HG03521 (cell line): Measurements from ENCODE around the gene ASCL2.

ENCODE experiments used
- ATAC-seq: cut with Tn5 transposase; IDR thresholded peaks from one replicate; pipeline ENCODE4 v1.9.1; 2021; ENCODE audit warnings: mild to moderate bottlenecking, moderate library complexity; ENCODE audit not compliant: unreplicated experiment

ASCL2 gene

DNA sequence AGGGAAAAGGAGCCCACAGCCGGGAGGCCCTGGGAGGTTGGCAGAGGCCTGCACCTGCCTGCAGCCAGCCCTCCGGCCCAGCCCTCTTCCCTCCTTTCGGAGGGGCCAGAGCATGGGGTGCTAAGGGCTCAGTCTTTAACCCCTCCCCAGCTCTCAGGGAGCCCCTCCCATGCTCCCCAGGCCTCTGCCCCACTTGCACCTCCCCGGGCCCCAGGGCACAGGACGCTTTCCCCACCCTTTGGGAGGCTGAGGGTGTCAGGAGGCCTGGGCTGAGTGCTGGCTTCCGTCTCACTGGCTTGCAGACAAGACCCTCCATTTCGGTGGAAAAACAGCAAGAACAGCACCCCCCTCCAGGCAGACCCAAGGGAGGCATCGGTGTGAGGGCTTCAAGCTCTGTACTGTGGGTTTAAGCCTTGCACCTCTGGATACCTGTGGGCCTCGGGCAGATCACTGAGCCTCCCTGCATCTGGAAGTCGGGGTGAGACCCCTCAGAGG lies 7.3 kb downstream of the ASCL2 start:
- ATAC-seq = no peak

DNA sequence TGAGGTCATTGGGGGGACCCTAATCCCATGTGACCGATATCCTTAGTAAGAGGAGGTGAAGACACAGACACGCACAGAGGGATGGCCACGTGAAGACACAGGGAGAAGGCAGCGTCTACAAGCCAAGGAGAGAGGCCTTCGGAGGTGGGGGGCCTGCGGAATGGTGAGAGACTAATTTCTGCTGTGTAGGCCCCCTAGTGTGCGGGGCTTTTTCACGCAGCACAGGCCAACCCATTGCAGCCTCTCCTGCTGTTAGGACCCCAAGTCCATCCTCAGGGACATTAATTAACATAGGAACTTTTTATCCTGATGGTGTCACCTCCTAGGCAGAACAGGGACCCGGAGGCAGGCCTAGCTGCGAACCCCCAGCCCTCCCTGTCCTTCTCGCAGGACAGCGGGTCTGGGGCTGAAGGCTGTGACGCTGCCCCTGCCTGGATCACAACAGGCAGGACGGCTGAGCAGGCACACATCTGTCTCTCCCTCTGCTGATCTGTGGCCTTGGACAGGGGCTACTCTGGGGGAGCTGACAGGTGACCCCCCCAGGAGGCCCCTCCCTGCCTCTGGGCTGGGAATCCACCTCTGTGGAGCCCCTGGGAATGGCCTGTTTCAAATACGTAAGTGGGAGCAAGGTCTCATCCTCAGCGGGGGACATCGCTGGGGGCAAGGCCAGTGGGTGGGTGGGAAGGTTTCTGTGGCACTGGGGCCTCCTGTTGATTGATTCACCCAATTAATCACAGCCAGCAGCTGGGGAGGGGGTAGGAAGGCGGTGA lies 7.9 kb downstream of the ASCL2 start:
- ATAC-seq = no peak

GRCh38 chr11:2261436-2262230 lies 8.8 kb downstream of the ASCL2 start:
- no peak for ATAC-seq

DNA sequence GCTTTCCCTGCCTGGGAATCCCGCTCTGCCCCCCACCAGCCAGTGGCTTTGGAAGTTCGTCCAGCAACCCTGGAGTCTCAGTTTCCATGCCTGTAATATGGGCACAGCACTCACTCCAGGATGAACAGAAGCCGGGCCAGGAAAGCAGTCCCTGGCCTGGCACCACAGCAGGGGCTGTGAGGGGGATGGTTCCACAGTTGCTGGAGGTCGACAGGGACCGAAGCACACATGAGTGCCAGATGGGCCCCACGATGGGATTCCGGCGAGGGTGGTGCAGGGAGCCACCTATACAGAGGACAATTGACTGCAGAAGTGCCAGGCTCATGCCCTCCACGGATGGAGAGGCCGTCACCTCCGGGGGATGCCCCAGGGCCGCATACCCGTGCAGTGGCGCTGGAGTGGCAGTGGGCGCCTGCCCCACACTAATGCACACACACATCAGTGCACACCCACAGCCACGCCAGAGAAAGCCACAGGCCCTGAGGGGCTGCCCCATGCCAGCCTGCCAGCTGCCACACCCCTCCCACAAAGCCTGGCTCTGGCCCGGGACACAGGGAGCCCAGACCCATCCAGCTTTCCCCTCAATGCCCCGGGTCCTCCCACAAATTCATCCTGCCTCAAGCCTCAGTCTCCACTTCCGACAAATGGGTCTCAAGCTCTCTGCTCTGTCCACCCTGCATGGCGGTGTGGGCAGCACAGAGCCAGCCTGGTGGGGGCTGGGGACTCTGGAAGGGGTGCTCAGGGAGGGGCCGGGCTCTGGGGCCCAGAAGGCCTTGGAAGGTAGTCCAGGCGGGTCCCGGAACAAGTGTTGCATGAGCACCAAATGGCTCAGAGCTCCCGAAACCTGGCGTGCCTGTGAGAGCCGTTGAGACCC lies 9.7 kb downstream of the ASCL2 start:
- ATAC-seq = no peak

DNA sequence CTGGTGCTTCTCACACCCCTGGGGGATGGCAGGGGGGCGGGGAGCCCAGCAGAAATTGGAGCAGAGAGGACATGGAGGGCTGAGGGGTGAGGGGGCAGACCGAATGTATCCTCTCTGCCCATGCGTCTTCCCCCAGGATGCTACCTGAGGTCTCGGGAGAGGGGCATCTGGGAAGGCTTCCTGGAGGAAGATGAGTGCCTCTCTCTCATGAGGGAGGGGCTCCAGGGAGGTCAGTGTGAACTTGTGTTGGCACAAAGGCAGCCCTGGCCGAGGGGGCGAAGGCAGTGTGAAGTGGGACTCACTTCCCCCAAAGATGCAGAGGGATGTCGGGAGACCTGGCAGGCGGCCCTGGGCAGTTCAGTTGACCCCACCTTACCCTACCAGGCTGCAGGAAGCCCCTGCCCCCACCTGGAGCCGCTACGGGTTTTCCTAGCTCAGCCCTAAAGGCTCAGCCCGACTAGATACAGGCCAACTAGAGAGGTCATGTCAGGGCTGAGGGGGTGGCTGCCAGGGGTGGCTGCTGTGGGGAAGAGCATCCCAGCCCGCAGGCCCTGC lies 10.4 kb downstream of the ASCL2 start:
- no peak for ATAC-seq

GRCh38 chr11:2259466-2259830 lies 10.9 kb downstream of the ASCL2 start:
- ATAC-seq = no peak

DNA sequence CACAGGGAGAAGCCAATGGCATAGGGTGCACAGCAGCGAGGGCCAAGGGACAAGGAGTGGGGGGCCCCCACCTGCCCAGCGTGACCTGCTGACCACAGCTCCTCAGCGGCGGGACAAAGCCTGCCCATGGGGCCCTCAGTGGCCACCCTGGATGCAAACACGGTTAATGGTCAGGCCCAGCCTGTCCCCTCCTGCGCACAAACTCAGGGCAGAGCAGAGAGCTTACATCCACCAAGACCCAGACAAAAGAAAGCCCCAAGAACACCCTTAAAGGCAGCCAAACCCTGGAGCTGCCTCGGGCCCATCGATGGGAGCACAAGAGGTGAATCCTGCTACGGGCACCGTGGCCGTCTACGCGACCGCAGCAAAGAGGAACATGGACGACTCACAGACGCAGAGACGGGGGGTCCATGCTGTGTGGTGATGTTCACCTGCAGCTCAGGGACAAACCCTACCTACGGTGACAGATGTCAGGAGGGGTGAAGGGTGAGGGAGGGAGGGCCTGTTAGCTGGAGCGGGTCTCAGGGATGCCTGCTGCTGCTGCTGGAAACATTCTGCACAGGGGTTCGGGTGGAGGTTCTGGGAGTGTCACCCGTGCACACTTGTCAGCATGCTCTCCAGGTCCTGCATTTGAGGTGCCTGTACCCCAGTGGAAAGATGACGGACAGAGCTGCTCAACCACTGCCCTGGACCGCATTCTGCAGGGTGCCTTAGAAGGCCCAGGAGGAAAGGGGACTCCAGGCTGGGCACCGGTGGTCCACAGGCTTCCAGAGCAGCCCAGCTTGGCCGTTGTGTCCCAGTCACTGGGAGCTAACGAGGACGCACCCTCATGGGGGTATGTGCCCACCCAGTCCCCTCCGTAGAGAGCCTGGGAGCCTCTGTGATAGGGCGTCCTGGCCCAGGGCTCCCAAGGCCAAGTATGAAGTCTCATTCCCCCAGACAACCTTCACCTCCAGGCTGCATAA lies 11.6 kb downstream of the ASCL2 start:
- no peak for ATAC-seq

GRCh38 chr11:2256951-2257700 lies 13.3 kb downstream of the ASCL2 start:
- ATAC-seq = no peak

DNA sequence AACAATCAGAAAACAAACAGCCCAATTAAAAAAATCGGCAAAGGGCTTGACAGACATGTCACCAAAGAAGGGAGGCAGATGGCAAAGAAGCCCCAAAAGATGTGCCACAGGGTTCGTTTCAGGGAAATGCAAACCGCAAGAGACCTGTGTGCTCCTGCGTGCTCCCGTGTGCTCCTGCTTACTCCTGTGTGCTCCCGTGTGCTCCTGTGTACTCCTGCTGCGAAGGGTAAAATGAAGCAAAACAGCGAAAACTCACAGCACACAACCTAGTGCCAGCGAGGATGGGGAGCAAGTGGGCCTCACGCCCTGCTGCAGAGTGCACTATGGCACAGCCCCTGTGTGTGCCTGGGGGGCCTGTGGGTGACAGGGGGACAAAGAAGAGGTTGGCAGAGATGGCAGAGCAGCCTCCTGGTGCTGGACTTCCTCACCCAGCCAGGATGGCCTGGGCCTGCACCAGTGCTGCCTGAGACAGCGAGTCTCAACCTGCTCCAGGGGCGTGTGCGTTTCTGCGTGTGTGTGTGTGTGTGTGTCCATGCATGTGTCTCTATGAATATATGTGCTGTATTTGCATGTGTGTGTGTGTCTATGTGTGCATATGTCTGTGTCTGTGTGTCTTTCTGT lies 14.0 kb downstream of the ASCL2 start:
- no peak for ATAC-seq

DNA sequence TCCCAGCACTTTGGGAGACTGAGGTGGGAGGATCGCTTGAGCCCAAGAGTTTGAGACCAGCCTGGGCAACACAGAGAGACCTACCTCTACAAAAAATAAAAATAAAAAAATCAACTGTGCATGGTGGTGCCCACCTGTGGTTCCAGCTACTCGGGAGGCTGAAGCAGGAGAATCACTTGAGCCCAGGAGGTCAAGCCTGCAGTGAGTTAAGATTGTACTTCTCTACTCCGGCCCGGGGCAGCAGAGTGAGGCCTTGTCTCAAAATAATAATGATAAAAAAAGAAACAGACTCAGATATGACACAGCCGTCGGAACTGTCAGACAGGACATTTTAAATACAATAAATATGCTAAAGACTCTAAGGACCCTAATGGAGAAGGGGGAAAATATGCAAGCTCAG lies 18.4 kb downstream of the ASCL2 start:
- no peak for ATAC-seq

DNA sequence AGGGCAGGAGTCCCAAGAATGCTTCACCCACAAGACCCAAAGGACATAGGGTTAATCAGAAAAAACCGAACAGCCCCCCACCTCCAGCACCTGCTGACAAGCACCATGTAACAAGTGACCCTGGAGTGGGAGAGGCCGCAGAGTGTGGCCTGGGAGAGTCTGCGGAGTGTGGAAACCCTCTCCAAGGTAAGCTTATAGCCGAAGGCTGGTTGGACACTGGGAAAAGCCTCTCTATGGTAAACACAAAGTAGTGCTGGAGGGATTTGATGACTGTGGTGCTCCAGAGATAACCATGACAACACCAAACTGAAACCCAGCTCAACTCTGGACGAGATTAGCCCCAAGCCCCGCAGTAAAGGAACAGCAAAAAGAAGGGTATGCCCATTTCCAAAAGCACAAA lies 19.2 kb downstream of the ASCL2 start:
- ATAC-seq = no peak

DNA sequence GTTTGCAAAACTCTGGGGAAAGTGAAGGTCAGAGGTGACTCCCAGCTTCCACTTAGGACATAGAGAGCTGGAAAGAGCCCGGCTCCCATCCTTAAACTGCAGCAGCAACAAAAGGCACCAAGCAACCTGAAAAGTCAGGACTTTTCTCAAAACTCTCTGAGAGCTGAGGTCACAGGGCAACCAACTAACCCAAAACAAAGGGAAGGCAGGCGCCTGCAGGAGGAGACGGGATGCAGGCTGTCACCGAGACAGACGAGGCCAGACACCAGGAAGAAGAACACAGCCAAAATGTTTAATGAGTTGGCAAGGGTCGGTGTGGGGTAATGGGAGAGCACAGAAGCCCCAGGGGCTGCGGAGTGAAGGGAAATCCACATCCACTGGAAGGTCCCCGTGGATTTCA lies 19.9 kb downstream of the ASCL2 start:
- ATAC-seq = no peak

- no peak for ATAC-seq
Measured at GRCh38 chr11:2250041-2250440, 20.3 kb downstream of the ASCL2 start.

DNA sequence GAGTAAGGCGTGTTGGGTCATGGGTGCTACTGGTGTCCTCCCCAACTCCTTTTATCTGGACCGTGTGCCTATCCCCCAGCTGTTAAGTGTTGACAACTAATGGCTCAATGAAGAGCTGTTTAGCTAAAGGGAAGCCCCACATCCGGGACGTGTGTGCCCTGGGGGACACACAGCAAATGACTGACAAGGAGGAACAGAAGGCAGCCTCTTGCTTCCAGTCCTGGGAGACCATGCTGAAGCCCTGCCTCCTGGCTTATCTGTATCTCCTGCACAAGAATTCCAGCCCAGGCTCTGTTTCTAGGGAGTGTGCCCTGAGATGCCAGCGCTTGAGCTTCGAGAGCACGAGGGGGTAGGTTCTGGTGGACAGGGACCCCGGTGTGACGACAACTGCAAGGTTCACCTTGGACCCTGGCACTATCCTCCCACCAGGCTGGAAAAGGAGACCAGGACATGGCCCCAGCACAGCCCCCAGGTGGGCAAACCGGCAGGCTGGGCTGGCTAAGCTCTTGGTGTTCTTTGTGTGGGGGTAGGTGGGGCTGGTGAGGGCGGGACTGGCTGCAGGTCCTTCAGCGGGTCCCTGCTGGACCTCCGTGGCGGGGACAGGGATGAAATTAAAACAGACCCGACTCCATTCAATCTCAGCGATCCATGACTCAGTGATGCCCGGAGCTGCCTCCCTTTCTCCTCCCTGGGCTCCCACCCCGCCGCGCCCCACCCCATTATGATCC lies 21.0 kb downstream of the ASCL2 start:
- ATAC-seq = no peak

DNA sequence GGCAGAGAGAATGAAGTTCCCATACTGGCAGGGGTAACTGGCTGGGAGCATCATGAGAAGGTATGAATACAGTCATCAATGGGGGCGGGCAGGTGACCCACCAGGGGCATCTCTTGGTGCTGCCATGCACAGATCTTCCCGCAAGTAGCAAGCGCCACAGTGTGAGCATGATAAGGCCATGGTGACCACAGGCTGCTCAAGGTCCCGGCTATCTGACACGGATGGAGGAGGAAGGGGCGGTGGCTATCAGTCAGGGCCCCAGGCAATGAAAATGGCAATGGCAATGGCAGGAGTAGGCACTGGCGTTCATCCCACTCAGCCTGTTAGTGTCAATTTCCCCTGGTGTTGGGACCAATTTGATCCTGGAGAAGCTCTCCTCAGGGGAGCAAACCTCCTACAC lies 21.6 kb downstream of the ASCL2 start:
- ATAC-seq = no peak

GRCh38 chr11:2248242-2248641 lies 22.1 kb downstream of the ASCL2 start:
- ATAC-seq = no peak

DNA sequence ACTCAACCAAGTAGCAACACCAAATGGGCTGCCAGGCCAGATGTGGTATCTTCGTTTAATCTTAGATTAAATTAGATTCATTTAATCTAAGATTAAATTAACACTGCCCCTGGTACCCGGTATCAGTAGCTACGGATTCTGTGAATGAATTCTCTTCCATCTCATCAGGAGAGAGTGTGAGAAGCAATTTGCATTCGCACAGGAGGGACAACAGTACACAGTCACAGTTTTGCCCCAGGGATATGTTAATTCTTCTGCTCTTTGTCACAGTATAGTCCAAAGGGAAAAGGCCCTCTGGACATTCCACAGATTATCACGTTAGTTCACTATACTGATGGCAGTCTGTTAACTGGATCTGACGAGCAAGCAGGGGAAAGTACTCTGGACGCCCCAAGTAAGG lies 22.9 kb downstream of the ASCL2 start:
- no peak for ATAC-seq

- no peak for ATAC-seq
Measured at GRCh38 chr11:2240834-2241233, 29.6 kb downstream of the ASCL2 start.
